Lower leg skin (tissue), 3 donors: ENCODE results near the gene RPL31.

ENCODE experiments used
- CTCF ChIP-seq, 3 donors: fragments of 450-650 bp; IDR thresholded peaks; one replicate each; pipeline ENCODE4 v1.5.1; 2016; ENCODE audit warnings: antibody characterized with exemption in 3 of 3, mild to moderate bottlenecking in 3 of 3, moderate library complexity in 2 of 3
- POLR2A ChIP-seq, 2 donors: fragments of 450-650 bp; IDR thresholded peaks; one replicate each; pipeline ENCODE4 v1.6.1; 2016 to 2017; ENCODE audit warnings: antibody characterized with exemption in 2 of 2, mild to moderate bottlenecking in 1 of 2, moderate library complexity in 1 of 2

GRCh38 chr2:100963026-100963375 lies 39.1 kb upstream of the RPL31 start:
- TF ChIP-seq CTCF (IDR thresholded peaks at IDR 0.05), result no peak
- TF ChIP-seq POLR2A (IDR thresholded peaks at IDR 0.05), result no peak
